ENCODE results near the gene LRMDA.

DNA sequence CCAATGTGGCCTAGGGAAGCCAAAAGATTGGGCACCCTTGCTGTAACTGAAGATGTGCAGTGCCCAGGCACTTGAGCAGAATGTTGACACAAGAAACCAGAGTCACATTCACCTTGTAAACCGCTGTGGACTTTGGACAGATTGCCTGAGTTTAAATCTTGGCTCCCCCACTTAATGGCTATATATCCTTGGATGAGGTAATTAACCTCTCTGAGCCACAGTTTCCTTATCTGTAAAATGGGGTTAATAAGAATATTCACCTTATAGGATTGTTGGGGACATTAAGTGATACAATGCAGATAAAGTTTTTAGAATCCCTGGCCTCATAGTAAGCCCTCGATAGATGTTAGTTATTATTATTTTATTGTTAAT lies 331.0 kb downstream of the LRMDA start:
- TF ChIP-seq, protein P1, sequence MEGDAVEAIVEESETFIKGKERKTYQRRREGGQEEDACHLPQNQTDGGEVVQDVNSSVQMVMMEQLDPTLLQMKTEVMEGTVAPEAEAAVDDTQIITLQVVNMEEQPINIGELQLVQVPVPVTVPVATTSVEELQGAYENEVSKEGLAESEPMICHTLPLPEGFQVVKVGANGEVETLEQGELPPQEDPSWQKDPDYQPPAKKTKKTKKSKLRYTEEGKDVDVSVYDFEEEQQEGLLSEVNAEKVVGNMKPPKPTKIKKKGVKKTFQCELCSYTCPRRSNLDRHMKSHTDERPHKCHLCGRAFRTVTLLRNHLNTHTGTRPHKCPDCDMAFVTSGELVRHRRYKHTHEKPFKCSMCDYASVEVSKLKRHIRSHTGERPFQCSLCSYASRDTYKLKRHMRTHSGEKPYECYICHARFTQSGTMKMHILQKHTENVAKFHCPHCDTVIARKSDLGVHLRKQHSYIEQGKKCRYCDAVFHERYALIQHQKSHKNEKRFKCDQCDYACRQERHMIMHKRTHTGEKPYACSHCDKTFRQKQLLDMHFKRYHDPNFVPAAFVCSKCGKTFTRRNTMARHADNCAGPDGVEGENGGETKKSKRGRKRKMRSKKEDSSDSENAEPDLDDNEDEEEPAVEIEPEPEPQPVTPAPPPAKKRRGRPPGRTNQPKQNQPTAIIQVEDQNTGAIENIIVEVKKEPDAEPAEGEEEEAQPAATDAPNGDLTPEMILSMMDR (conservative IDR thresholded peaks at IDR 0.05; ENCODE audit: low read length): no peak
- no peak for TF ChIP-seq EZH2phosphoT487 (IDR thresholded peaks at IDR 0.05; ENCODE audit: borderline replicate concordance)

All from Loucy (cell line).